ENCODE results near the gene MVP.
"Not testable (repeated sequence)": the region's sequence is repeated elsewhere in the genome, so short reads cannot be mapped to it uniquely, and the experiment has no call there.

The MVP gene

DNA sequence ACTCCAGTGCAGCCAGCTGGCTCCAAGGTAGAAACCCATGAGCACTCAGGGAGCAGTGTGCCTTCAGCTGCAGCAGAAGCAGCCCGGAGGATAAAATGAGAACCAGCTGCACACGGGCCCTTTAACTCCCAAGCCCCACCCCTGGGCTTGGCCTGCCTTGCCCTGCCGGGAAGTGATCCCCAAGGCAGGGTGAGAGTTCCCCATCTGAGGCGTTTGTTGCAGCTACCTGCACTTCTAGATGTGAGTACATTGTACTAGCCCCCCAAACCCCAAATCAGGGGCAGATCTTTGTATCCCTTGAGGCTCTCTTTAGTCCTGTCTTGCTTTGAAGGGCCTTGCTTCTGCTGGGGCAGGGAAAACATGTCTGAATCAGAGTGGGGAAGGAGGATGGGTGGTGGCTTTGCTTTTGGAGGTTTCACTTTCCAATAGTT, at the start of gene MVP:
MVP (plus strand) TSS at position 192 of the 431 bp plus-strand sequence. CDS start 10,088 bp downstream, outside the sequence.
- no peak for DNase-seq (ENCODE audit: low read depth in 2 of 2)

DNA sequence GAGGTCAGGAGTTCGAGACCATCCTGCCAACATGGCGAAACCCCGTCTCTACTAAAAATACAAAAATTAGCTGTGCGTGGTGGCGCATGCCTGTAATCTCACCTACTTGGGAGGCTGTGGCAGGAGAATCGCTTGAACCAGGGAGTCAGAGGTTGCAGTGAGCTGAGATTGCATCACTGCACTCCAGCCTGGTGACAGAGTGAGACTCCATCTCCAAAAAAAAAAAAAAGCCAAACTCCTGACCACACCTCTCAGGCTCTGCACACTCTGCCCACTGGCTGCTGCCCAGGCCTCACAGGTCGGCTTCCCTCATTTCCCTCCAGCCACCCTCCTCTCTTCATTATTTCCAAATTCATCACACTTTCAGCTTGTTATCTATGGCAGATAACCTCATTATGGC, 47.9 kb upstream of the MVP start:
- not testable (repeated sequence) for DNase-seq (ENCODE audit: low read depth in 2 of 2)

DNA sequence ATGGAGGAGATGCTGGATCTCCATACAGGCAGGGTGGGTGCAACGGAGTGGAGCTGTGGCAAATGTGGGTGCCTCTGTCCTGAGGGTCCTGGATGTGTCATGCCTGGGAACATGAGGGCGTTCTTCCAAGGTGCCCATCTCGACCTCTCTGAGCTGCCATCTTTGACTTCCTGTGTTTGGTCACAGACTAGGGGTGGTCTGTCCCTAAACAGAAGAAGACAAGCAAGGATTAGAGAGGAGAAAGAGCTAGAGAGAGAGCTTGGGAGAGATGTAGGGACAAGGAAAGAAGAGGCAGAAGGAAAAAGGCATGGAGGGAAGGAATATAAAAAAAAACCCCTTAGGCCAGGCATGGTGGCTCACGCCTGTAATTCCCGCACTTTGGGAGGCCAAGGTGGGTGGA, 45.5 kb upstream of the MVP start:
- no peak for DNase-seq (ENCODE audit: low read depth in 2 of 2)

DNA sequence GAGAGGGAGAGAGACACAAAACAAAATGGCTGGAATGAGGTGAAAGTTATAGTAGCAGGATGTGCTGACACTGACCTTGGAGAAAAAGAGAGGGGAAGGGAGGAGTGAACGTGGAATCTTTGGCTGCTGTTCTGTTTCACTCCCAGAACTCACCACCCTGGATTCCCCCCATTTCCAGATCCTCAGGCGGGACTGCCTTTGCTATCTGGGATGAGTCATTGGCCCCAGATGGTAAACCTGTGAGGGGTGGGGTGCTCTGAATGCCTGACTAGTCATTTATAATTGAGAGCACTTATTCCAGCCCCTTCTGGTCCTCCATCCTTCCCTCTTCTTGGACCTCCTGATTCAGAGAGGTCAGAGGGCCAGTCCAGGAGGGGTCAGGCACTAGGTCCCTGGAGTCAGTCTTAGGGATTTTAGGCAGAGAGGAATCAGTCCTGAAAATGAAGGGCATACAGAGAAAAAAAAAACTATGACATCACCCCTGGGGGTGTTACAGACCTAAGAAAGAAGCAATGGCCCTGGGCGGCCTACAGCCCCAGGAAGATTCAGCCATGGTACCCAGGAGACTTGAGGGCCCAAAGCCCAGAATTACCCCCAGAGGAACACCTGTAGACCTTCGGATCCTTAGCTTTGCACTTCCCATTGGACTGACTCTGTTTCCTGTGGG, 44.4 kb upstream of the MVP start:
- no peak for DNase-seq (ENCODE audit: low read depth in 2 of 2)

DNA sequence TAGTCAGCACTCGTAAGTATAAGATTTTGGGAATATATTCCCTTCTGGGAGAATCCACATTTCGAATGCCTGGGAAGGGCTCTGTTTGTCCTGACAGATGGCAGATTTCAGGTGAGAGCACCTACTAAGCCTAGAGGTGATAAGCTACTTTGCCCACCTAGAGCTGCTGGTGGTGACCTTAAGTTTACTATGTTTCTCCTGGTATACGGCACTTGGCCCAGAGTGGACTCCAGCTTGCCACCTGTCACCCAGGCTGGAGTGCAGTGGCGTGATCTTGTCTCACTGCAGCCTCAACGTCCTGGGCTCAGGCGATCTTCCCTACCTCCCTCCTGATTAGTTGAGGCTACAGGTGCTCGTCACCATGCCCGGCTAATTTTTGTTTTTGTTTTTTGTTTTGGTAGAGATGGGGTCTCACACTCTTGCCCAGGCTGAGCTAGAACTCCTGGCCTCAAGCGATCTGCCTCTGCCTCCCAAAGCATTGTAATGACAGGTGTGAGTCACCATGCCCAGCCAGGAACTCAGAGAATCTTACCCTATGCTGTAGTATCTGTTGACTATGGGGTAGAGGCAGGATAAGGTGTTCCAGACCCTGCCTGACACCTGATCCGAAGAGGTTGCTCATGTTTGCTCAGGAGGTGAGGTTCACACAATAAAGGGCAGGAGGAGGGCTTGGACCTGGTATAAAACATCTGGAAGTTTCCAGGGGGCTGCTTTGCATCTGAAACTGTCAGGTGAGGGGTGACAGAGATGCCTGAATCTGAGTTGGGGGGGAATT, 42.5 kb upstream of the MVP start, which contains the start of gene ZG16:
ZG16 (plus strand) TSS at position 681 of the 775 bp plus-strand sequence. CDS start 1,011 bp downstream, outside the sequence.
- no peak for DNase-seq (ENCODE audit: low read depth in 2 of 2)

DNA sequence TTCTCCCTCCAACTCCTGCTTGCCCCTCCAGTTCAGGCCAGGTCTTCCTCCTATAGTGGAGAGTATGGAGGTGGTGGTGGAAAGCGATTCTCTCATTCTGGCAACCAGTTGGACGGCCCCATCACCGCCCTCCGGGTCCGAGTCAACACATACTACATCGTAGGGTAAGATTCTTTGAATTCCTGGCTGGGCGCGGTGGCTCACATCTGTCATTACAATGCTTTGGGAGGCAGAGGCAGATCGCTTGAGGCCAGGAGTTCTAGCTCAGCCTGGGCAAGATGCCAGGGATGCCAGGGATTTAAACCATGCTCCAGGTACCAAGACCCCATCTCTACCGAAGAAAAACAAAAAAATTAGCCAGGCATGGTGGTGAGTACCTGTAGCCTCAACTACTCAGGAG, 40.8 kb upstream of the MVP start:
- no peak for DNase-seq (ENCODE audit: low read depth in 2 of 2)

DNA sequence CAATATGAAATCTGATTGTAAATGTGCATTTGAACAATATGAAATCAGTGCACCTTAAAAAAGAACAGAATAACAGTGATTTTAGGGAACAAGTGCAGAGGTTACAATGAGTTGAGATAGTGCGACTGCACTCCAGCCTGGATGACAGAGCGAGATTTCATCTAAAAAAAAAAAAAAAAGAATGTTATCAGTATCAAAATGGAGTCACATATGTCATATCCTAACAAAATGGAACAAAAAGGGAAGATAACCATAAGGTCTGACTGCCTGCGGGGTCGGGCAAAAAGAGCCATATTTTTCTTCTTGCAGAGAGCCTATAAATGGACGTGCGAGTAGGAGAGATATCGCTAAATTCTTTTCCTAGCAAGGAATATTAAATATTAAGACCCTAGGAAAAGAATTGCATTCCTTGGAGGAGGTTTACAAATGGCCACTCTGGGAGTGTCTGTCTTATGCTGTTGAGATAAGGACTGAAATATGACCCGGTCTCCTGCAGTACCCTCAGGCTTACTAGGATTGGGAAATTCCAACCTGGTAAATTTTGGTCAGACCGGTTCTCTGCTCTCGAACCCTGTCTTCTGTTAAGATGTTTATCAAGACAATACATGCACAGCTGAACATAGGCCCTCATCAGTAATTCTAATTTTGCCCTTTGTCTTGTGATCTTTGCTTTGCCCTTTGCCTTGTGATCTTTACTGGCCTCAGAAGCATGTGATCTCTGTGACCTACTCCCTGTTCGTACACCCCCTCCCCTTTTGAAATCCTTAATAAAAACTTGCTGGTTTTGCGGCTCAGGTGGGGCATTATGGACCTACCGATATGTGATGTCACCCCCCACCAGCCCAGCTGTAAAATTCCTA, 36.9 kb upstream of the MVP start:
- not testable (repeated sequence) for DNase-seq (ENCODE audit: low read depth in 2 of 2)

DNA sequence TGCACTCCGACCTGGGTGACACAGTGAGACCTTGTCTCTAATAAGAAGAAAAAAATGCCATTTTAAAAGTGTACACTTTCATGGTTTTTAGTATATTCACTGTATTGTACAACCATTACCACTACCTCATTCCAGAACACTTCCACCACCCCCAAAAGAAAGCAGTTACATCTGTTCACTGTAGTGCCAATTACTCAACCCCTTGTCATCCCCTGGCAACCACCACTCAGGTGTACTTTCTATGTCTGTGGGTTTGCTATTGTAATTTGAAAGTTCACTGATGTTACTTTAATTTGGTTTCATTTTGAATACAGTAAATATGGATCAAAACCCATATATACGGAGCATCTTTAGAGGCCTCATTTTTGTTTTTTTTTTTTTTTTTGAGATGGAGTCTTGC, 36.1 kb upstream of the MVP start:
- DNase-seq (ENCODE audit: low read depth in 2 of 2): no peak

DNA sequence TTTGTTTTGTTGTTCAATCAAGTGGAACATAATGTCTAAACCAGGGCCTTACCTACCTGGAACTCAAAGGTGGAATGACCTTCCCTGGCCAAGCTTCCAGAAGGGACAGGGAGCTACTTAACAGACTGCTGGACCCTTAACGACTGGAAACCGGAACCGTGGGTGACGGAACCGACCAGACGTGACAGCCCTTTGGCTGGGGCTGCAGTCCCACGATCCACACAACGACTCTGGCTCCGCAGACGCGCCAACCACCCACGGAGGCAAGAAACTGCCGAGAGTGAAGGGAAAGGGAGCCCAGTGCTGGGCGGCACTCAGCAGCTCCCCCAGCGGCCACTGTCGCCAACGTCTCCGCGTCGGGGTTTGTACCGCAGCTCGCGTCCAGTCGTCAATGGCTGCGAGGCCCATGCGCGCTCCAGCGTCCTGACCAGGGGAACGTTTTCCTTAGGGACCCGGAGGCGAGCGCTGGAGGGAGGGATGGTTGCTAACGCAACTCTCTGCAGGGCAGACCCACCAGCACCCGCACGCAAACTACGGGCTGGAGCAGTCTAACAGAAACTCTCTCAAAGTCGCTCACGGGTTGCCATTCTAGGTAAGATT, 35.3 kb upstream of the MVP start:
- DNase-seq (ENCODE audit: low read depth in 2 of 2): no peak

DNA sequence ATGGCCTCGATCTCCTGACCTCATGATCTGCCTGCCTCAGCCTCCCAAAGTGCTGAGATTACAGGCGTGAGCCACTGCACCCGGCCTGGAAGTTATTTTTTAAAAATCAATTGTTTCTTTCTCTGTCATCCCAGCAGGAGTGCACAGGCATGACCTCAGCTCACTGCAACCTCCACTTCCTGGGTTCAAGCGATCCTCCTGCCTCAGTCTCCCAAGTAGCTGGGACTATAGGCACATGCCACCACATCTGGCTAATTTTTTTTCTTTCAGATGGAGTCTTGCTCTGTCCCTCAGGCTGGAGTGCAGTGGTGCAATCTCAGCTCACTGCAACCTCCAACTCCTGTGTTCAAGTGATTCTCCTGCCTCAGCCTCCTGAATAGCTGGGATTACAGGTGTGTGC, 33.1 kb upstream of the MVP start:
- DNase-seq (ENCODE audit: low read depth in 2 of 2): not testable (repeated sequence)

DNA sequence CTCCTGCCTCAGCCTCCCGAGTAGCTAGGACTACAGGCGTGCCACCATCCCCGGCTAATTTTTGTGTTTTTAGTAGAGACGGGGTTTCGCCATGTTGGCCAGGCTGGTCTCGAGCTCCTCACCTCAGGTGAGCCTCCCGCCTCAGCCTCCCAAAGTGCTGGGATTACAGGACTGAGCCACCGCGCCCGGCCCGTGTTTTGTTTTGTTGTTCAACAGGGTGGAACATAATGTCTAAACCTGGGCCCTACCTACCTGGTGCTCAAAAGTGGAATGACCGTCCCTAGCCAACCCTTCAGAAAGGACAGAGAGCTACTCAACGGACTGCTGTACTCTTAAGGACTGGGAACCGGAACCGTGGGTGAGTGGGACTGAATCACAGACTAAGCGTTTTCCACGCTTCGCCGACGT, 30.5 kb upstream of the MVP start:
- DNase-seq (ENCODE audit: low read depth in 2 of 2): no peak

DNA sequence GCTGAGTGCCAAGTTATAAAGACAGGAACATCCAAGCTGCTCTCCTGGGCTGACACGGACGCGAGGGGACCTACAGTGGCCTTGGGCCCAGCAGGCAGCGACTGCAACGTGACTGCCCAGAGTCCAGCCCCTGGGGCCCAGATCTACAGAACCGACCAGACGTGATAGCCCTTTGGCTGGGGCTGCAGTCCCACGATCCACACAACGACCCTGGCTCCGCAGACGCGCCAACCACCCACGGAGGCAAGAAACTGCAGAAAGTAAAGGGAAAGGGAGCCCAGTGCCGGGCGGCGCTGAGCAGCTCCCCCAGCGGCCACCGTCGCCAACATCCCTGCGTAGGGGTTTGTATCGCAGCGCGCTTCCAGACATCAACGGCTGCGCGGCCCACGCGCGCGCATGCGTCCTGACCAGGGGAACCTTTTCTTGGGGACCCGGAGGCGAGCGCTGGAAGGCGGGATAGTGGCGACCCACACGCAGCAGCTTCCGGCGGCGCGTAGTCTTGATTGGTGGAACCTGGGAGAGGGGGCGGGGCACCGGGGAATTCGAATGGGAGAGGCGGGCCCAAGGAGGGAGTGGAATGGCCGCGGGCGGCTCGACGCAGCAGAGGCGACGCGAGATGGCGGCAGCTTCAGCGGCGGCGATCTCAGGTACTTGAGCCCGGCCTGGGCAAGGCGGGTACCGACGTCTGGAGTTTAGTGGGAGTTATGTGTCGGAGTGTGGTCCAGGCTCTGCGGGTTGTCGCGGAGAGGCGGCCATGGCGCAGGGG, 29.9 kb upstream of the MVP start, which contains the start of gene KIF22:
KIF22 (plus strand) TSS at position 569 of the 766 bp plus-strand sequence; CDS start at position 578, 9 bp downstream.
- DNase-seq (ENCODE audit: low read depth in 2 of 2): peak; percentile 96 to 97

DNA sequence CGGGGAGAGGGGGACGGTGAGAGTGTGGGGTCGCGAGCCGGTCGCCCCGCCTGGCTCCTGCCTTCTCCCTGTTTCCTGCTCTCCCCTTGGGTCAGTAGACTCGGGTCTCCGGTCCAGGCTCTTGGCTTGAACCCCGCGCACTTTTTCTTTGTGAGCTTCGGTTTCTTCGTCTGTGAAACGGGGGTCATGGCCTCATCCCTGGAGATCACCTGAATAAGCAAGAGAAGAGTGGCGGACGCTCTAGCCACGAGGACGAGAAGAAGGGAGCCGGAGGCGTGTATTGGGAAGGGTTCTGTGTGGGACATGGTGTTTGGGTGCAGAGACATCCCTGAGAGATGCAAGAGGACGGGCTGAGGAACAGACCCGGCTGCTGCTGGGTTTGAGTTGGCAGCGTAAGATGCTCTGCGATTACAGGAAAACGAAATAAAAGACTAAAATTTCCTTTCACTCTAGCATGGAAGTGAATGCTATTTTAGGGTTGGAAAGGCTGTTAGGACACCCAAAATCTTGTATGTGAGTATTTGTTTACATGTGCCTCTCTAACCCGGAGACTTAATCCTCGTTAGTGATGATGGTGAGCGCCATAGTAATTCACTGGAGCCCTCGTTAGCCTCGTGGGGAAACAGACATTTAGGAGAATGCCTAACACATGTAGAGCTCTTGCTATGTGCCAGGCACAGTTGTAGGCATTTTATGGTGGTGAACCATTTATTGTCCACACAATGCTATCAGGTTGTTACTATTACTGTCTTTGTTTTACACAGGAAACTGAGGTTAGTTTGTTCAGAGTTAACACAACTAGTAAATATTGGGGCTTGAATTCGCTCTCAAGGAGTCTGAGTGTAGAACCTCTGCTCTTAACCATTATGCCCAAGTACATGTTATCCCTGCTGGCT, 29.1 kb upstream of the MVP start:
- no peak for DNase-seq (ENCODE audit: low read depth in 2 of 2)

DNA sequence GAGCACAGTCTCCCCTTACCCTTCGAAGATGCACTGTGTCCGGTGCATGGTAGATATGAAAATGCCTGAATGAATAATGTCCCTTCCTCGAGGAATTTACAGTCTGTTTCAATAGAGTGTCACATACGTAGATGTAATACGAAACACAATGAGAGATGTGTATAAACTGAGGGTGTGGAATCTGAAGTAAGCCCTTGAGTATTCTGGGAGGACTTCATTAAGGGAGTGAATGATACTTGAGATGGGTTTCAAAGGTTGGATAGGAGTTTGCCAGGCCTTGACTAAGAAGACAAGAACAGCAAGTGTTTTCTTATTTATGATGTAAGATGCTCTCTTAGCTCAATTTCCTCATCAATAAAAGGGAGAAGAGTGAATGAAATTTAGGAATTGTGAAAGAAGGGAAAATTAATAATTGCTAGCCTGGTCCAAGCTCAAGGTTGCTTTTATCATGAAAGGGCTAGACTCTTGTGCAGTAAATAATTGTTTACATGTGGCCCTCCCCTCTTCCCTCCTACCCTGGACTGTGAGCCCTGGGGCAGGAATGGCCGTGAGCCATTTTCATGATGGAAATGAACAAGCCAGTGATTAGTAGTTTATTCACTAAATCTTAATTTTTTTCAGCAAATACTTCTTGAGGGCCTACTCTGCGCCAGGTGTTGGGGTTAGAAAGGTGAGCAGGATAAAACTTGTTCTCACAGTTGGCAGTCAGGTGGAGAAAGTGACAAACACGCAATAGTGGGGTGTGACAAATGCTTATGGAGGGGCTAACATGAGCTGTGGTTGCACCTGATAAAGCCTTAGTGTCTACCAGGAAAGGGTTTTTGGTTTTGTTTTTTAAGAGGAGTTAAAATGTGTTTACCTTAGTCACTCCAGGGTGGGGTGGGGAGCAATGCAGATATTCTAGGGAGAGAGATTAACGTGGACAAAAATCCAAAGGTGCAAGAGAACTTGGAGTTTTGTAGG, 28.1 kb upstream of the MVP start:
- no peak for DNase-seq (ENCODE audit: low read depth in 2 of 2)

DNA sequence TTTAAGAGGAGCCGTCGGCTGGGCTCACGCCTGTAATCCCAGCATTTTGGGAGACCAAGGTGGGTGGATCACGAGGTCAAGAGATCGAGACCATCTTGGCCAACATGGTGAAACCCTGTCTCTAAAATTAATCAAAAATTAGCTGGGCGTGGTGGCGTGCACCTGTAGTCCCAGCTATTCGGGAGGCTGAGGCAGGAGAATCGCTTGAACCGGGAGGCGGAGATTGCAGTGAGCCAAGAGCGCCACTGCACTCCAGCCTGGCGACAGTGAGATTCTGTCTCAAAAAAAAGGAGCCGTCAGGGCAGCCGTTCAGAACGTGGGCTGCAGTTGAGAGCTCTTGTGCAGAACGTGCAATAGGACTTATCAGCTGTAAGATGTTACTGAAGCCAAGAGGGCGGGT, 27.1 kb upstream of the MVP start:
- not testable (repeated sequence) for DNase-seq (ENCODE audit: low read depth in 2 of 2)

DNA sequence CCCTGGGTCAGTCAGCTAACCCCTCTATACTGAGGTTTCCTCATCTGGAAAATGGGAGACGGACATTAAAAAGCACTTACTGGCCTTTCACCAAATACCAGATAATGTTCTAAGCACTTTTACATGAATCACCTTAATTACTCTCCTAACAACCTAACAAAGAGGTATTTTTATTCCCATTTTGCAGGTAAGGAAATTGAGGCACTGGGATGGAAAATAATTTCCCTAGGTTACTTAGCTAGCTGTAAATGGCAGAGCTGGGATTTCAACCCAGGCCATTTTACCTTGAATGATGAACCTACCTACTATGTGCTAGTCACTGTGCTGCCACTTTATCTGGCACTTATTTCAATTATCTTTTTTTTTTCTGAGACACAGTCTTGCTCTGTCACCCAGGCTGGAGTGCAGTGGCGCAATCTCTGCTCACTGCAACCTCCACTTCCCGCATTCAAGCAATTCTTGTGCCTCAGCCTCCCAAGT, 26.0 kb upstream of the MVP start:
- DNase-seq (ENCODE audit: low read depth in 2 of 2): no peak

DNA sequence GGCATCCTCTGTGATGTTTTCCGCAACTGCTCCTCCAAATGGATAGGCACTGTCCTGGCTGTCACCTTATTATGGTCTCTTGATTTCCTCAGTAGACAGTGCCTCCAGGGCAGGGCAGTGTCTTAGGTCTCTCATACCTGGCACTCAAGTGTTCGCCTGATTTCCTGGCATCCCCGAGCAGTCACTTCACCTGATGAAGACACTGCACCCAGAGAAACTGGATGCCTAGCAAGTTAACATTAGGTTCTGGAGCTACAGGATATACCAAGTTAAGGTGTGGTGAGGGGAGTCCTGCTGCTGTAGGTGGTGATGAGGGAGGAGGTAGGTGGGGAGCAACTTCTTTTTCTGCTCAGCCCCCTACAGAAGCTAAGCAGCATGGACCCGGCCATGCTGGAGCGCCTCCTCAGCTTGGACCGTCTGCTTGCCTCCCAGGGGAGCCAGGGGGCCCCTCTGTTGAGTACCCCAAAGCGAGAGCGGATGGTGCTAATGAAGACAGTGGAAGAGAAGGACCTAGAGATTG, 17.8 kb upstream of the MVP start:
- no peak for DNase-seq (ENCODE audit: low read depth in 2 of 2)

DNA sequence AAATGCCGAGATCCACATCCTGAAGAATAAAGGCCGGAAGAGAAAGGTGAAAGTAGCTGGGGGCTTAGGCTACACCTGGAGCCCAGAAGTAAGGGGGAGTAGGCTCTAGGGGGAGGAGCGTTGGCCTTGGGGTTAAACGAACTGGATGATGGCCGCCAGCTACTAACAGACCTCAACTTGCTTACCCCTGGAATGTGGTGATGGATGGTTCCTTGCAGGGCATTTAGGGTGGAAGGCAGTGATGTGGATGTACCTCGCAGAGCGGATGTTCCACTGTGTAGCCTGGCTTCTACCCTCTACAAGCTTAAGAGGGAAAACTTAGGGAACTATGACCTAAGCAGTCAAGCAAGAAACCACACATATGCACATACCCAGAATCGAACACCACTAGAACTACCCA, 16.2 kb upstream of the MVP start:
- DNase-seq (ENCODE audit: low read depth in 2 of 2): no peak

Measured in fibroblast of skin of left biceps (primary cell).